HL-60 (cell line): ENCODE results near the gene CCNJL.

Experiments used
- DNase-seq, 2 experiments: peaks; one replicate each; pipeline ENCODE4 v3.0.0-alpha.2; 2010 to 2020; ENCODE audit warnings: low read depth in 1 of 2, low spot score in 1 of 2
- H3K27ac ChIP-seq: fragments of 250-450 bp; sonication (Bioruptor Pico); replicated peaks from 2 replicates; pipeline ENCODE4 v1.5.1; 2020; ENCODE audit warnings: mild to moderate bottlenecking, moderate library complexity
- H3K27me3 ChIP-seq: fragments of 250-450 bp; sonication (Bioruptor Pico); 2 replicates; pipeline ENCODE4 v1.5.1; 2021; ENCODE audit warnings: mild to moderate bottlenecking, moderate library complexity; ENCODE audit not compliant: insufficient read depth, poor library complexity, severe bottlenecking
- H3K4me3 ChIP-seq: replicated peaks from 2 replicates; pipeline ENCODE4 v1.5.1; 2011; ENCODE audit warnings: mild to moderate bottlenecking, control low read depth, low read length; ENCODE audit not compliant: insufficient read depth
- CTCF ChIP-seq: IDR thresholded peaks from one replicate; pipeline ENCODE4 v1.5.1; 2011; ENCODE audit warnings: low read length, control low read depth, inconsistent platforms; ENCODE audit not compliant: insufficient read depth
- GABPA ChIP-seq: IDR thresholded peaks from 2 replicates; pipeline ENCODE4 v1.6.1; 2012; ENCODE audit warnings: low read depth
- POLR2AphosphoS5 ChIP-seq: IDR thresholded peaks from 2 replicates; pipeline ENCODE4 v1.6.1; 2012; ENCODE audit warnings: low read depth
- SPI1 ChIP-seq: IDR thresholded peaks from 2 replicates; pipeline ENCODE4 v1.6.1; 2012; ENCODE audit warnings: low read depth, mild to moderate bottlenecking, borderline replicate concordance
- TF ChIP-seq, protein P1 (sequence below): IDR thresholded peaks from 2 replicates; pipeline ENCODE4 v1.6.1; 2012; ENCODE audit warnings: low read depth; ENCODE audit not compliant: insufficient replicate concordance

Gene CCNJL

DNA sequence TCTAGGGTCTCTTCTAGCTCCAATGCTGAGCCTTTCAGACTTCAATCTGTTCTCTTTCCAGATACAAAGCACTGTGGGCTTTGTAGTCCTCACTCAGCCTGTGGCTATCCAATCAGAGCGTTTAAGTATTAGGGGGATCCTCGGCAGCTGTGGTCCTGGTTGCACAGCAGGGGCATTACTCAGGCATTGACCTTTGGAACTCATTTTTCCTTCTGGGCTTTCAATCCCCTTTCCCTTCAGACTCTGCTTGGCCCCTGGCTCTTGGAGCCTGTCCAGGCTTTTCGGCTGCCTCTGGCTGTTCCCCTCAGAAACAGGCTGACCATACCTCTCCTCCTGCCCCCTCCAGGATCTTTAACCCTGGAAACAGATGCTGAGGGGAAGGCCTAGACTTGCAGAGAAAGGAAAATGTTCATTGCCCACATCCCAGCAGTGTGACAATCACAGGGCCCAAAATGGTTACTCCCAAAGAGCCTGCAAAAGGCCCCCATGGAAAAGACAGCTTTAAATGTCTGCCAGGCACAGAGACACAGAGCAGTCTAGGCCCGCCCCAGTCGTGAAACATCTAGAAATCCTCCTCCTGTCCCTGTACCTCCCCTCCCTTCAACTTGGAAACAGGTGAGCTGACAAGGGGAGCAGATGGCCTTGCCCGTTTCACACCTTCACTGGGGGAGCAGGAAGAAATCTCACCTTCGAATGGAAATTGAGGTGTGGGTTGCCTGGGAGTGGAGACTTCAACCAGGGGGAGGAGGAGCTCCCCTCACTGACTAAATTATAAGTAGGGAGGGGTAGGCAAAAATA, 44.4 kb upstream of the CCNJL start:
- H3K27ac ChIP-seq = no peak overlapping the region
- no peak for TF ChIP-seq SPI1
- no peak for TF ChIP-seq POLR2AphosphoS5
- no peaks in the 10 kb centered on the region for H3K27me3 ChIP-seq
- no peak overlapping the region for H3K4me3 ChIP-seq
- DNase-seq = no peak

DNA sequence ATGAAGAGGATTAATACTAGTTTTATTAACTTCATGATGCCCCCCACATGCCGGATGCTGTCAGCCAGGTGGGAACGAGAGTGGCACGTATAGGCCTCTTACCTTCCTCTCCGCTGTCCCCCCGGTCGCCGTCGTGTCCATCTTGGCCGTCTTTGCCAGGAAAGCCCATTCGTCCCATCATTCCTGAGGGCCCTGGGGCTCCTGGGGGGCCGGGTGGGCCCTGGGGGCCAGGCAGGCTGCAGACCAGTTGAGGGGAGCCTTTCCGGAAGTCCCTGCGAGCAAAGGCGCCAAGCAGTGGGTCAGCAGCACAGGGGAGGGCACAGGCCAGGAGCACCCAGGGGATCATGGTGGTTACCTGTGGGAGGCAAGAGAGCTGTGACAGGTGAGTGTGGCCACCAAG, 42.3 kb upstream of the CCNJL start:
- Histone ChIP-seq H3K27me3 (no peaks in the 10 kb centered on the region), H3K27ac (no peak overlapping the region), H3K4me3 (no peak overlapping the region)
- DNase-seq = no peak
- TF ChIP-seq, protein P1, sequence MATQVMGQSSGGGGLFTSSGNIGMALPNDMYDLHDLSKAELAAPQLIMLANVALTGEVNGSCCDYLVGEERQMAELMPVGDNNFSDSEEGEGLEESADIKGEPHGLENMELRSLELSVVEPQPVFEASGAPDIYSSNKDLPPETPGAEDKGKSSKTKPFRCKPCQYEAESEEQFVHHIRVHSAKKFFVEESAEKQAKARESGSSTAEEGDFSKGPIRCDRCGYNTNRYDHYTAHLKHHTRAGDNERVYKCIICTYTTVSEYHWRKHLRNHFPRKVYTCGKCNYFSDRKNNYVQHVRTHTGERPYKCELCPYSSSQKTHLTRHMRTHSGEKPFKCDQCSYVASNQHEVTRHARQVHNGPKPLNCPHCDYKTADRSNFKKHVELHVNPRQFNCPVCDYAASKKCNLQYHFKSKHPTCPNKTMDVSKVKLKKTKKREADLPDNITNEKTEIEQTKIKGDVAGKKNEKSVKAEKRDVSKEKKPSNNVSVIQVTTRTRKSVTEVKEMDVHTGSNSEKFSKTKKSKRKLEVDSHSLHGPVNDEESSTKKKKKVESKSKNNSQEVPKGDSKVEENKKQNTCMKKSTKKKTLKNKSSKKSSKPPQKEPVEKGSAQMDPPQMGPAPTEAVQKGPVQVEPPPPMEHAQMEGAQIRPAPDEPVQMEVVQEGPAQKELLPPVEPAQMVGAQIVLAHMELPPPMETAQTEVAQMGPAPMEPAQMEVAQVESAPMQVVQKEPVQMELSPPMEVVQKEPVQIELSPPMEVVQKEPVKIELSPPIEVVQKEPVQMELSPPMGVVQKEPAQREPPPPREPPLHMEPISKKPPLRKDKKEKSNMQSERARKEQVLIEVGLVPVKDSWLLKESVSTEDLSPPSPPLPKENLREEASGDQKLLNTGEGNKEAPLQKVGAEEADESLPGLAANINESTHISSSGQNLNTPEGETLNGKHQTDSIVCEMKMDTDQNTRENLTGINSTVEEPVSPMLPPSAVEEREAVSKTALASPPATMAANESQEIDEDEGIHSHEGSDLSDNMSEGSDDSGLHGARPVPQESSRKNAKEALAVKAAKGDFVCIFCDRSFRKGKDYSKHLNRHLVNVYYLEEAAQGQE = no peak
- no peak for TF ChIP-seq POLR2AphosphoS5
- no peak for TF ChIP-seq GABPA
- no peak for TF ChIP-seq CTCF
- no peak for TF ChIP-seq SPI1

DNA sequence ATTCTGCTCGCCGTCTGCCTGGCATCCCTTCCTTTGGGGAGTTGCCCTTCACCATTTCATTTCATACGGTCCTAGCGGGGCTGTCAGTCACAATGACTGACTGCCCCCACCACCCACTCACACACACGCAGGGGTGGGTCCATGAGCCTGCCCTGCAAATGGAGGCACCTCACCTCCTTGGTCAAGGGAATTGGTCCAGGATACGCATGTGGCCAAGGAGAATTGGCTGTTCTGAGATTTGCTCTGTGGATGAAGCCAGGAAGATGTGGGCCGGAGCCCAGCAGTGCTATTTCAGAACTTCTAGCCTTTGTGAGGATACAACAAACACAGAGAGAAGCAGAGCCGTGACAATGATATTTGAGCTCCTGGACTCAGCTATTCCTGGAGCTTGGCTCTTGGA, 41.0 kb upstream of the CCNJL start:
- H3K27ac ChIP-seq = no peak overlapping the region
- H3K4me3 ChIP-seq = no peak overlapping the region
- no peak for DNase-seq
- TF ChIP-seq SPI1 = no peak
- TF ChIP-seq CTCF = no peak
- TF ChIP-seq, protein P1 = no peak
- TF ChIP-seq GABPA = no peak
- TF ChIP-seq POLR2AphosphoS5 = no peak
- H3K27me3 ChIP-seq = no peaks in the 10 kb centered on the region

DNA sequence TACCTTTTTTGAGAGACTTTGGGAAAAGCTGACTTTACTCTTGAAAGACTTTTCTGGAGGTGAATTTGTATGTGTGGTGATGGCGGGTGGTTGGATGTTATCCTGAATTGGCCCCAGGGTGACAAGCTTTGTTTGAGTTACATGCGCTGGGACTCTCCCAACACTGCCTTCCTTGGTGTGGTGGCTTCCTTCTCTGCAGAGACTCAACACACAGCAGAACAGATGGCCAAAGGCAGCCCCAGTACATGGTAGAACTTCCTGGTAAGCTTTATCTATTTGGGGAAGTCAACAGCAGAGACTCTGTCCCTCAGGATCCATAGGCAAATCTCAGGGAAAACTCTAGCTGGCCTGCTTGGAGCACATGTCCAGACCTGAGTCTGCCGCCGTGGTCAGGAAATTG, 39.9 kb upstream of the CCNJL start:
- no peak for DNase-seq
- Histone ChIP-seq H3K27me3 (no peaks in the 10 kb centered on the region), H3K27ac (no peak overlapping the region), H3K4me3 (no peak overlapping the region)
- TF ChIP-seq, protein P1 = no peak
- TF ChIP-seq CTCF (no peak), POLR2AphosphoS5 (no peak), GABPA (no peak), SPI1 (no peak)
